Transverse colon (tissue), 4 donors: Measurements from ENCODE around the gene TXNRD1. TPM values are rescaled to one million over a fixed set of nuclear protein-coding genes. Genes with fewer than 3 reads are reported as not detected.

ENCODE experiments used
- DNase-seq: peaks from one replicate; pipeline ENCODE4 v3.0.0-alpha.2; 2019
- H3K27ac ChIP-seq, 4 donors: fragments of 200-600 bp; sonication (generic); 2 replicates each; pipeline ENCODE4 v1.5.1; 2016 to 2018; ENCODE audit warnings: inconsistent platforms in 4 of 4
- H3K27me3 ChIP-seq: fragments of 200-600 bp; sonication (generic); 2 replicates; pipeline ENCODE4 v1.5.1; 2017; ENCODE audit warnings: inconsistent platforms
- H3K36me3 ChIP-seq, 4 donors: fragments of 200-600 bp; sonication (generic); 2 replicates each; pipeline ENCODE4 v1.5.1; 2017 to 2019; ENCODE audit warnings: inconsistent platforms in 4 of 4
- H3K4me1 ChIP-seq, 4 donors: fragments of 200-600 bp; sonication (generic); 2 replicates each; pipeline ENCODE4 v1.5.1; 2017 to 2020; ENCODE audit warnings: inconsistent platforms in 4 of 4
- H3K4me3 ChIP-seq, 4 donors: fragments of 200-600 bp; sonication (generic); 1 replicate in 1 of 4; 2 replicates in 3 of 4; pipeline versions ENCODE4 v1.5.1 to v1.6.1; 2017 to 2019; ENCODE audit warnings: inconsistent platforms in 4 of 4
- H3K9me3 ChIP-seq, 2 donors: fragments of 200-600 bp; sonication (generic); 2 replicates each; pipeline ENCODE4 v1.5.1; 2017 to 2019; ENCODE audit warnings: inconsistent platforms in 2 of 2
- EP300 ChIP-seq: sonication (generic); formaldehyde crosslinking; IDR thresholded peaks from one replicate; pipeline ENCODE4 v1.6.1; 2017; ENCODE audit warnings: antibody characterized with exemption, low read depth
- POLR2A ChIP-seq: fragments of 450-650 bp; IDR thresholded peaks from one replicate; pipeline ENCODE4 v1.6.1; 2016; ENCODE audit warnings: antibody characterized with exemption, mild to moderate bottlenecking, moderate library complexity
- POLR2AphosphoS5 ChIP-seq, 3 donors: sonication (generic); formaldehyde crosslinking; IDR thresholded peaks; one replicate each; pipeline ENCODE4 v1.6.1; 2016; ENCODE audit warnings: antibody characterized with exemption in 3 of 3
- WGBS, 2 donors: methylation state at CpG; one replicate each; pipeline ENCODE4 v1.1.5; 2018; ENCODE audit warnings: low coverage in 1 of 2; 5-methylcytosine and 5-hydroxymethylcytosine counted together
- in situ Hi-C, 4 donors: fragments of 200-750 bp; cut with MboI; loops; one replicate each; pipeline versions ENCODE4 v1.15.0 to v1.15.1; 2017; ENCODE audit warnings: low sequenced_read_pairs in 3 of 4, low pct_ligation_motif_present in 1 of 4, low pct_unique_long_range_greater_than_20kb in 1 of 4
- intact Hi-C: fragments of 100-400 bp; cut with DNase I; formaldehyde crosslinking; loops from one replicate; pipeline ENCODE4 v1.15.1; 2023; ENCODE audit warnings: low total_unique reads
- total RNA-seq, 4 donors: library from RNA; depleted of rRNA; stranded (reverse); fragments of >200 nt; gene quantifications; one replicate each; pipeline ENCODE4 v1.1.0, GENCODE V29; 2016
- TF ChIP-seq, protein P1 (sequence below), 5 experiments: fragments of 200-600 bp in 3 of 5; fragments of 450-650 bp in 2 of 5; sonication (generic) in 3 of 5; IDR thresholded peaks; 1 replicate in 2 of 5; 2 replicates in 3 of 5; pipeline ENCODE4 v1.5.1; 2016 to 2017; ENCODE audit warnings: antibody characterized with exemption in 5 of 5, inconsistent platforms in 3 of 5, mild to moderate bottlenecking in 2 of 5, moderate library complexity in 1 of 5

The TXNRD1 gene
- total RNA-seq, 4 donors from 2014 or later: 72.9 to 127 (median 122) TPM

DNA sequence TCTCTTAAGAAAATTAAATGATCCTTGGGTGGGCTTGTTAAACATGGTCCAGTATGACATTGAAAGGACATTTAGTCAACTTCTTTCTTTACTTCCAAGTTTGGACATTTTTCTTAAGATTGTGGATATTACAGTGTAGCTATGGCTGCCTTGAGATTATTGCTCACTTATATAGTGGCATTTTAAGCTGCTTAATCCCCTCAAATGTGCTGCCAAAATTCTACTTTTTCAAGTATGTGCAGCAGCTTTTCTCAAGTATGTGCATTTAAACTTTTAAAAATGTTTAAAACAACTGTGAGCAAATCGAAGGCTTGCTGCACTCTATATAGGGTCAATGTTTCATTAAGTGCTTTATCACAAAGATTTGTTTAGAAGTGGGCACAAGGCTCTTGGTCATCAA lies 7.4 kb downstream of the TXNRD1 start:
- Histone ChIP-seq H3K27me3 (no peaks in the 10 kb centered on the region), H3K4me1 (peaks cover 4 to 19% (median 13%) of the 10 kb centered on the region in 4 donors), H3K27ac (no peak overlapping the region), H3K9me3 (no peaks in the 10 kb centered on the region), H3K4me3 (no peak overlapping the region), H3K36me3 (no peaks in the 10 kb centered on the region)
- TF ChIP-seq POLR2A (no peak), EP300 (no peak), POLR2AphosphoS5 (IDR thresholded peaks at IDR 0.05) (no peak)
- TF ChIP-seq, protein P1, sequence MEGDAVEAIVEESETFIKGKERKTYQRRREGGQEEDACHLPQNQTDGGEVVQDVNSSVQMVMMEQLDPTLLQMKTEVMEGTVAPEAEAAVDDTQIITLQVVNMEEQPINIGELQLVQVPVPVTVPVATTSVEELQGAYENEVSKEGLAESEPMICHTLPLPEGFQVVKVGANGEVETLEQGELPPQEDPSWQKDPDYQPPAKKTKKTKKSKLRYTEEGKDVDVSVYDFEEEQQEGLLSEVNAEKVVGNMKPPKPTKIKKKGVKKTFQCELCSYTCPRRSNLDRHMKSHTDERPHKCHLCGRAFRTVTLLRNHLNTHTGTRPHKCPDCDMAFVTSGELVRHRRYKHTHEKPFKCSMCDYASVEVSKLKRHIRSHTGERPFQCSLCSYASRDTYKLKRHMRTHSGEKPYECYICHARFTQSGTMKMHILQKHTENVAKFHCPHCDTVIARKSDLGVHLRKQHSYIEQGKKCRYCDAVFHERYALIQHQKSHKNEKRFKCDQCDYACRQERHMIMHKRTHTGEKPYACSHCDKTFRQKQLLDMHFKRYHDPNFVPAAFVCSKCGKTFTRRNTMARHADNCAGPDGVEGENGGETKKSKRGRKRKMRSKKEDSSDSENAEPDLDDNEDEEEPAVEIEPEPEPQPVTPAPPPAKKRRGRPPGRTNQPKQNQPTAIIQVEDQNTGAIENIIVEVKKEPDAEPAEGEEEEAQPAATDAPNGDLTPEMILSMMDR (IDR thresholded peaks at IDR 0.05): no peak
- 63 to 76% methylated on average over 1 of the region's 1 CpG for WGBS, 2 donors
- in situ Hi-C loops (loop anchor here in 2 of 4 donors (25.0 kb wide), 3 partner anchors 639 to 1164 kb away; no protein-coding TSS in a partner anchor), intact Hi-C loops (no loop called here)
- DNase-seq: no peak

- Histone ChIP-seq H3K4me3 (no peak overlapping the region), H3K27ac (no peak overlapping the region), H3K27me3 (no peaks in the 10 kb centered on the region), H3K4me1 (peaks cover 4 to 19% (median 13%) of the 10 kb centered on the region in 4 donors), H3K36me3 (no peaks in the 10 kb centered on the region), H3K9me3 (no peaks in the 10 kb centered on the region)
- DNase-seq: no peak
- in situ Hi-C loops (loop anchor here in 2 of 4 donors (25.0 kb wide), 3 partner anchors 639 to 1164 kb away; no protein-coding TSS in a partner anchor), intact Hi-C loops (no loop called here)
- TF ChIP-seq POLR2A (no peak), EP300 (no peak), POLR2AphosphoS5 (IDR thresholded peaks at IDR 0.05) (no peak)
- TF ChIP-seq, protein P1 (IDR thresholded peaks at IDR 0.05): no peak
- WGBS, 2 donors: 46 to 49% methylated on average over 2 of the region's 2 CpGs
Observed at GRCh38 chr12:104223712-104224111, 8.1 kb downstream of the TXNRD1 start.

DNA sequence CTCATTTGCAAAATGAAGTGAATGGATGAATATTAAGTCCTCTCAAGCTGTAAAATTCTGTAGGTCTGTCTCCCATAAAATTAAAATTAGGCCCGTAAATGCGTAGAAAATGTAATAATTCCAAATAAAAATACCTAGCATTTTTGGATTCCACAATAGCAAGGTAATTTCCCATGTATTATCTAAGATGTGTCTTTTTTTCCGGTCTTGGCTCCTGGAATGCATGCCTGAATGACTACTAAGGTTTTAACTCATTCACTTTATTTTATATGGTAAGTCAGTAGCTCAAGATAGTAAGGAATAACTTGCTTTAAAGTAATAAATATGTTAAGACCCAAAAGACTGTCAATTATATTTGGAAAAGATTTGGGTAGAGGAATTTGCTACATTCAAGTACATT lies 11.1 kb downstream of the TXNRD1 start:
- no peak for DNase-seq
- in situ Hi-C loops: no loop called here

DNA sequence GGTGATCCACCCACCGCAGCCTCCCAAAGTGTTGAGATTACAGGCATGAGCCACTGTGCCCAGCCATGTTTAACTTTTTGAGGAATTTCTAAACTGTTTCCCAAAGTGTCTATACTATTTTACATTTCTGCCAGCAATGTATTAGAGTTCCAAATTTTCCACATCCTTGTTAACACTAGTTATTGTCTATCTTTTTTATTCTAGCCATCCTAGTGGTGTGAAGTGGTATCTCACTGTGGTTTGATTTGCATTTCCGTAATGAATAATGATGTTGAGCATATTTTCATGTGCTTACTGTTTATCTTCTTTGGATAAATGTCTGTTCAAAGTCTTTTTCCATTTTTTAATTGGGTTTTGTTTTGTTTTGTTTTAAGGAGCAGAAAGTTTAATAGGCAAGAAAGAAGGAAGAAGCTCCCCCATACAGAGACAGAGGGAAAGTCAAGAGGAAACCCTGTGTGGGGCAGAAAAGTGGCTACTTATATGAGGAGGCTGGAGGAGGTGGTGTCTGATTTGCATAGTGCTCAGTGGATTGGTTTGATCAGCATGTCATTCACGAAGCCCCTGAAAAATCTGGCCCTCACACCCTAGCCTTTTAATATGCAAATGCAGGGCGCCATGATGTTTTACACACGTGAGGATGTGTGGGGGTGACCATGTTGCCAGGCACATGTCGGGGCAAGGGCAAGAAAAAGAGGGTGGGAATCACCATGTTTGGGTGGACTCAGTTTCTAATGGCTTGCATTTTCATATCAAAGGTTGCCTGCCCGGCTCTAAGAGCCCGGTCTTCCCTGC lies 14.9 kb downstream of the TXNRD1 start:
- no peak for DNase-seq
- H3K36me3 ChIP-seq: no peaks in the 10 kb centered on the region
- H3K4me3 ChIP-seq: no peak overlapping the region
- no peak overlapping the region for H3K27ac ChIP-seq
- intact Hi-C loops (no loop called here), in situ Hi-C loops (no loop called here)
- WGBS, 2 donors: 78 to 85% methylated on average over 6 to 8 of the region's 8 CpGs
- TF ChIP-seq POLR2A: no peak
- TF ChIP-seq EP300: no peak
- TF ChIP-seq, protein P1 (IDR thresholded peaks at IDR 0.05): peak in 1 of 5 experiments; percentile 8
- TF ChIP-seq POLR2AphosphoS5 (IDR thresholded peaks at IDR 0.05): no peak
- no peaks in the 10 kb centered on the region for H3K27me3 ChIP-seq
- H3K9me3 ChIP-seq: peaks cover 0 to 31% of the 10 kb centered on the region in 2 donors
- no peaks in the 10 kb centered on the region for H3K4me1 ChIP-seq

More for the DNA sequence above, 11.1 kb downstream of the TXNRD1 start:
- H3K4me3 ChIP-seq: no peak overlapping the region
- TF ChIP-seq POLR2AphosphoS5 (IDR thresholded peaks at IDR 0.05): no peak
- no peaks in the 10 kb centered on the region for H3K36me3 ChIP-seq
- intact Hi-C loops: no loop called here
- no peak overlapping the region for H3K27ac ChIP-seq
- no peaks in the 10 kb centered on the region for H3K9me3 ChIP-seq
- no peaks in the 10 kb centered on the region for H3K4me1 ChIP-seq
- WGBS, 2 donors: 86 to 95% methylated on average over 3 of the region's 3 CpGs
- H3K27me3 ChIP-seq: no peaks in the 10 kb centered on the region
